Measurements from ENCODE around the gene HASPIN. TPM values are rescaled to one million over a fixed set of nuclear protein-coding genes. Genes with fewer than 3 reads are reported as not detected.

Gene HASPIN
- total RNA-seq, 6 experiments from 2014 or later: 3.5 to 8.0 (median 7.0) TPM

DNA sequence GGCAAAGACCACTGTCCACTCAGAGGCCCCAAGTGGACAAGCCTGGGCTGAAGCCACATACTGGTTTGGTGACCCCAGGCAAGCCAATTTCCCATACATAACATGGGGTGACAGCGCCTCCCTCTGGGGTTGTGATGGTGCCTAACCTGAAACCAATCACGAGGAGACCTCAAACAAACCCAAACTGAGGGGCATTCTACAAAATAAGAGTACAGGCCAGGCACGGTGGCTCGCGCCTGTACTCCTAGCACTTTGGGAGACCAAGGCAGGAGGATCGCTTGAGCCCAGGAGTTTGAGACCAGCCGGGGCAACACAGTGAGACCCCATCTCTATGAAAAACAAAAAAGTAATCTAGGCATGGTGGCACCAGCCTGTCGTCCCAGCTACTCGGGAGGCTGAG, 31.4 kb upstream of the HASPIN start:
- TF ChIP-seq, protein P1, sequence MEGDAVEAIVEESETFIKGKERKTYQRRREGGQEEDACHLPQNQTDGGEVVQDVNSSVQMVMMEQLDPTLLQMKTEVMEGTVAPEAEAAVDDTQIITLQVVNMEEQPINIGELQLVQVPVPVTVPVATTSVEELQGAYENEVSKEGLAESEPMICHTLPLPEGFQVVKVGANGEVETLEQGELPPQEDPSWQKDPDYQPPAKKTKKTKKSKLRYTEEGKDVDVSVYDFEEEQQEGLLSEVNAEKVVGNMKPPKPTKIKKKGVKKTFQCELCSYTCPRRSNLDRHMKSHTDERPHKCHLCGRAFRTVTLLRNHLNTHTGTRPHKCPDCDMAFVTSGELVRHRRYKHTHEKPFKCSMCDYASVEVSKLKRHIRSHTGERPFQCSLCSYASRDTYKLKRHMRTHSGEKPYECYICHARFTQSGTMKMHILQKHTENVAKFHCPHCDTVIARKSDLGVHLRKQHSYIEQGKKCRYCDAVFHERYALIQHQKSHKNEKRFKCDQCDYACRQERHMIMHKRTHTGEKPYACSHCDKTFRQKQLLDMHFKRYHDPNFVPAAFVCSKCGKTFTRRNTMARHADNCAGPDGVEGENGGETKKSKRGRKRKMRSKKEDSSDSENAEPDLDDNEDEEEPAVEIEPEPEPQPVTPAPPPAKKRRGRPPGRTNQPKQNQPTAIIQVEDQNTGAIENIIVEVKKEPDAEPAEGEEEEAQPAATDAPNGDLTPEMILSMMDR (IDR thresholded peaks at IDR 0.05): peak; percentile 41
- DNase-seq: no peak
- Mint-ChIP-seq H3K36me3 (ENCODE audit: low read depth) (no peaks in the 10 kb centered on the region), H3K4me1 (ENCODE audit: low read depth) (peaks cover 6% of the 10 kb centered on the region; the same call in 1 of the 2 replicates), H3K4me3 (no peak overlapping the region), H3K27me3 (ENCODE audit: insufficient read depth) (peaks cover 2% of the 10 kb centered on the region), H3K9me3 (peaks cover under 1% of the 10 kb centered on the region; the same call in 1 of the 2 replicates), H3K27ac (no peak overlapping the region)

DNA sequence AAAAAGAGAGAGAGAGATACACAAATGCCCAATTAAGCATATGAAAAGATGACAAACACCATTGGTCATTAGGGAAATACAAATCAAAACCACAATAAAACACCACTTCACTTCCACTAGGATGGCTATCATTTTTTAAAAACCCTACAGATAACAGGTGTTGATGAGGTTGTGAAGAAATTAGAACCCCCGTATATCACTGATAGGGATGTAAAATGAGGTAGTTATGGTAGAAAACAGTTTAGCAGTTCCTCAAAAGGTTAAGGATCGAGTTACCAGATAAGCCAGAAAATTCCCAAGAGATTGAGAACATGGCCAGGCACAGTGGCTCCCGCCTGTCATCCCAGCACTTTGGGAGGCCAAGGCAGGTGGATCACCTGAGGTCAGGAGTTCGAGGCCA, 30.6 kb upstream of the HASPIN start:
- H3K4me1 Mint-ChIP-seq (ENCODE audit: low read depth): peaks cover 6% of the 10 kb centered on the region; the same call in 1 of the 2 replicates
- TF ChIP-seq, protein P1 (IDR thresholded peaks at IDR 0.05): no peak
- no peak overlapping the region for H3K4me3 Mint-ChIP-seq
- H3K27me3 Mint-ChIP-seq (ENCODE audit: insufficient read depth): peaks cover 5% of the 10 kb centered on the region
- DNase-seq: no peak
- H3K9me3 Mint-ChIP-seq: peaks cover 8% of the 10 kb centered on the region
- H3K27ac Mint-ChIP-seq: no peak overlapping the region
- H3K36me3 Mint-ChIP-seq (ENCODE audit: low read depth): peaks cover 5% of the 10 kb centered on the region; the same call in 1 of the 2 replicates

DNA sequence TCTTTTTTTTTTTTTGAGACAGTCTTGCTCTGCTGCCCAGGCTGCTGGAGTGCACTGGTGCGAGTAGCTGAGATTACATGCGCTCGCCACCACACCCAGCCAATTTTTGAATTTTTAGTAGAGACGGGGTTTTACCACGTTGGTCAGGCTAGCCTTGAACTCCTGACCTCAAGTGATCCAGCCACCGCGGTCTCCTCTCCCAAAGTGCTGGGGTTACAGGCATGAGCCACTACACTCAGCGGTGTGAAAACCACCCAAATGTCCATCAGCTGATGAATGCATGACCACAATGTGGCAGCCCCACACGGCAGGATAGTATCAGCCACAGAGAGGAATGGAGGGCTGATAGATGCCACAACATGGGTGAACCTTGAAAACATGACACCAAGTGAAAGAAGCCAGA, 29.9 kb upstream of the HASPIN start:
- Mint-ChIP-seq H3K27ac (no peak overlapping the region), H3K4me1 (ENCODE audit: low read depth) (peaks cover 6% of the 10 kb centered on the region; the same call in 1 of the 2 replicates), H3K27me3 (ENCODE audit: insufficient read depth) (peaks cover 5% of the 10 kb centered on the region), H3K4me3 (no peak overlapping the region), H3K36me3 (ENCODE audit: low read depth) (peaks cover 5% of the 10 kb centered on the region; the same call in 1 of the 2 replicates), H3K9me3 (peaks cover 12% of the 10 kb centered on the region)
- DNase-seq: no peak
- TF ChIP-seq, protein P1 (IDR thresholded peaks at IDR 0.05): no peak

DNA sequence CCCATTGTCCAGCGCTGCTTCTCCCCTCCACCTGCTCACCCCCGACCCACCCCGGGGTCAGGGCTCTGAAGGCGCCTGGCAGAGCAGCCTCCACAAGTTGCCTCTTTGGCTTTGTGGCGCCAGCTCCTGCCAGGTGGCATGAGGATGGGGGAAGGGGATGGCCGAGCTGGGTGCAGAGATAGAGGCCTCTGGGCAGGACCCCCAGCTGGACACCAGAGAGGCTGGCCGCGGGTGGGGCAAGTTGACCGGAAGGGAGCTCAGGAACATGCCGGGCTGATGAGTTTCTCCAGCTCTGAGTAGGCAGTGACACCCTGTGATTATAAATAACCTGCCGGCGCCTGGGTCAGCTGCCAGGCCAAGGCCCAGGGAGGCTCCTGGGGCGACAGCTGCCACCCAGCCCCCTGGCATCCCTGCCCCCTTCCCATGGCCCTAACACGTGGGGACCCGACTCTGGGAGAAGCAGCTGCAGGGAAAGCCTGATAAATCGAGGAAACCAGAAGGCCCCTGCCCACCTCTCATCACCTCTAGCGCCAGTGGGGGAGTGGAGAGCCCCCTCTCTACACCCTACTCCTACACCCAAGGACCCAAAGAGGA, 28.5 kb upstream of the HASPIN start:
- DNase-seq: no peak
- Mint-ChIP-seq H3K9me3 (peaks cover 12% of the 10 kb centered on the region), H3K27me3 (ENCODE audit: insufficient read depth) (peaks cover 5% of the 10 kb centered on the region), H3K27ac (no peak overlapping the region), H3K4me1 (ENCODE audit: low read depth) (peaks cover 6% of the 10 kb centered on the region; the same call in 1 of the 2 replicates), H3K36me3 (ENCODE audit: low read depth) (peaks cover 5% of the 10 kb centered on the region; the same call in 1 of the 2 replicates), H3K4me3 (peak overlapping the region; percentile 81)
- TF ChIP-seq, protein P1 (IDR thresholded peaks at IDR 0.05): no peak

DNA sequence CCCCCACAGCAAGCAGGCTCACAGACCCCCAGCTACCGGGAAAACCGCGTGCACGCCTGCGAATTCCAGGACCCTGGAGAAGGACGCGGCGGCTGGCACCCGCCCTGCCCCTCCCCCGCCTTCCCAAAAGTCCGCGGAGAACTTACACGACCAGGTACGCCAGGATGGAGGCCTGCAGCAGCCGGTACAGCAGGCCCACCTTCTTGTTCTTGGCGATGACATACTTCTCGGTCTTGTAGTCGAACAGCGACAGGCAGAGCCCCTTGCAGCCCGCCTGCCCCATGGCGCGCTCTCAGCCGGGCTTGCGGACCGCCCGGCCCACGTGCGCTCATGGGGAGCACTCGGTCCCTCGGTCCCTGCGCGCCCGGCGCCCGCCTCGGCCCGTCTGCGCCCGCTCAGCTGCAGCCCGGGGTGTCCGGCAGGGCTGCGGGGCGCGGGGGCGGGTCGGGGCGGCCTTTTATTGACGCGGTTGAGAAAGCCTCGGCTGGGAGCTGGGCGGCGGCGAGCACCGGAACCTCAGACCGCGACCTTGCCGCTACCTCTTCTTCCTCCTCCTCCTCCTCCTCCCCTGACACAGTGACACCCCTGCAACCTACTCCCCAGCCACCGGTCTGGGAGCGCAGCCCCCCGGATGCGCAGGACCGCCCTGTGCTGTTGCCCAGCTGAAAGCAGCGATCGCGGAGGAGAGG, 27.8 kb upstream of the HASPIN start, which contains the start of gene P2RX5:
TSS of gene P2RX5 (minus strand) at position 433 of the 689 bp plus-strand sequence. CDS start at position 283, 150 bp downstream.
- Mint-ChIP-seq H3K27me3 (ENCODE audit: insufficient read depth) (peaks cover 5% of the 10 kb centered on the region), H3K4me3 (peak within 1 kb of the TSS; percentile 86), H3K4me1 (ENCODE audit: low read depth) (peaks cover 6% of the 10 kb centered on the region; the same call in 1 of the 2 replicates), H3K27ac (no peak within 1 kb of the TSS; the same call in 1 of the 2 replicates), H3K9me3 (peaks cover 12% of the 10 kb centered on the region), H3K36me3 (ENCODE audit: low read depth) (peaks cover 5% of the 10 kb centered on the region; the same call in 1 of the 2 replicates)
- TF ChIP-seq, protein P1 (IDR thresholded peaks at IDR 0.05): no peak
- DNase-seq: no peak
